PFSK-1 (cell line): ENCODE measurements around the gene MRPL21.

Experiments
- POLR2AphosphoS5 ChIP-seq: IDR thresholded peaks from 2 replicates; pipeline ENCODE4 v1.6.1; 2012; ENCODE audit warnings: low read depth, mild to moderate bottlenecking, control low read depth, low read length, moderate library complexity
- TF ChIP-seq, protein P1 (sequence below), 2 experiments: IDR thresholded peaks; 2 replicates each; pipeline versions ENCODE4 v1.6.1 to v1.8.0; 2011 to 2012; ENCODE audit warnings: low read depth in 2 of 2, low read length in 2 of 2, control low read depth in 1 of 2, inconsistent platforms in 1 of 2, mild to moderate bottlenecking in 1 of 2, moderate library complexity in 1 of 2; ENCODE audit not compliant: insufficient read depth in 1 of 2

DNA sequence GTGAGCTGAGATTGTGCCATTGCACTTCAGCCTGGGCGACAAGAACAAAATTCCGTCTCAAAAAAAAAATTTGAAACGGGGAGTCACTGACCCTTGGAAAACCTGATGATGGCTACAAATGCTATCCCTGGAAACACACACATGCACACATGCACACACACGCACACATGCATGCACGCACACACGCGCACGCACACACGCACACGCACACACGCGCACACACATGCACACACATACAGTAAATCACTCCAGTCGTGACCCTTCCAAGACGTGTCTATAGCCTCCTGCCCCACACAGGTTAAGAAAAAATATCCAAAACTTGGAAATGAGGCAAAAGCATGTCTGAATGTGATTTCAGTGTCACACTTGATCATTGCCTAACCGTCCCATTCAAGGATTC is 55.2 kb downstream of the MRPL21 start:
- no peak for TF ChIP-seq POLR2AphosphoS5
- TF ChIP-seq, protein P1, sequence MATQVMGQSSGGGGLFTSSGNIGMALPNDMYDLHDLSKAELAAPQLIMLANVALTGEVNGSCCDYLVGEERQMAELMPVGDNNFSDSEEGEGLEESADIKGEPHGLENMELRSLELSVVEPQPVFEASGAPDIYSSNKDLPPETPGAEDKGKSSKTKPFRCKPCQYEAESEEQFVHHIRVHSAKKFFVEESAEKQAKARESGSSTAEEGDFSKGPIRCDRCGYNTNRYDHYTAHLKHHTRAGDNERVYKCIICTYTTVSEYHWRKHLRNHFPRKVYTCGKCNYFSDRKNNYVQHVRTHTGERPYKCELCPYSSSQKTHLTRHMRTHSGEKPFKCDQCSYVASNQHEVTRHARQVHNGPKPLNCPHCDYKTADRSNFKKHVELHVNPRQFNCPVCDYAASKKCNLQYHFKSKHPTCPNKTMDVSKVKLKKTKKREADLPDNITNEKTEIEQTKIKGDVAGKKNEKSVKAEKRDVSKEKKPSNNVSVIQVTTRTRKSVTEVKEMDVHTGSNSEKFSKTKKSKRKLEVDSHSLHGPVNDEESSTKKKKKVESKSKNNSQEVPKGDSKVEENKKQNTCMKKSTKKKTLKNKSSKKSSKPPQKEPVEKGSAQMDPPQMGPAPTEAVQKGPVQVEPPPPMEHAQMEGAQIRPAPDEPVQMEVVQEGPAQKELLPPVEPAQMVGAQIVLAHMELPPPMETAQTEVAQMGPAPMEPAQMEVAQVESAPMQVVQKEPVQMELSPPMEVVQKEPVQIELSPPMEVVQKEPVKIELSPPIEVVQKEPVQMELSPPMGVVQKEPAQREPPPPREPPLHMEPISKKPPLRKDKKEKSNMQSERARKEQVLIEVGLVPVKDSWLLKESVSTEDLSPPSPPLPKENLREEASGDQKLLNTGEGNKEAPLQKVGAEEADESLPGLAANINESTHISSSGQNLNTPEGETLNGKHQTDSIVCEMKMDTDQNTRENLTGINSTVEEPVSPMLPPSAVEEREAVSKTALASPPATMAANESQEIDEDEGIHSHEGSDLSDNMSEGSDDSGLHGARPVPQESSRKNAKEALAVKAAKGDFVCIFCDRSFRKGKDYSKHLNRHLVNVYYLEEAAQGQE (IDR thresholded peaks at IDR 0.05; ENCODE audit: insufficient read depth in 1 of 2, low read depth in 2 of 2, low read length in 2 of 2), result no peak
